Hematopoietic multipotent progenitor cell treated with erythropoietin and hydrocortisone succinate and interleukin-3 and kit ligand, for 8 days (in vitro differentiated cells): ENCODE measurements around the gene GJA5.
"Not testable (repeated sequence)": the region's sequence is repeated elsewhere in the genome, so short reads cannot be mapped to it uniquely, and the experiment has no call there.

Experiments
- DNase-seq: peaks from one replicate; pipeline ENCODE4 v3.0.0-alpha.2; 2015

The GJA5 gene

GRCh38 chr1:147758379-147759100 is 1.9 kb downstream of the GJA5 start:
- no peak for DNase-seq

DNA sequence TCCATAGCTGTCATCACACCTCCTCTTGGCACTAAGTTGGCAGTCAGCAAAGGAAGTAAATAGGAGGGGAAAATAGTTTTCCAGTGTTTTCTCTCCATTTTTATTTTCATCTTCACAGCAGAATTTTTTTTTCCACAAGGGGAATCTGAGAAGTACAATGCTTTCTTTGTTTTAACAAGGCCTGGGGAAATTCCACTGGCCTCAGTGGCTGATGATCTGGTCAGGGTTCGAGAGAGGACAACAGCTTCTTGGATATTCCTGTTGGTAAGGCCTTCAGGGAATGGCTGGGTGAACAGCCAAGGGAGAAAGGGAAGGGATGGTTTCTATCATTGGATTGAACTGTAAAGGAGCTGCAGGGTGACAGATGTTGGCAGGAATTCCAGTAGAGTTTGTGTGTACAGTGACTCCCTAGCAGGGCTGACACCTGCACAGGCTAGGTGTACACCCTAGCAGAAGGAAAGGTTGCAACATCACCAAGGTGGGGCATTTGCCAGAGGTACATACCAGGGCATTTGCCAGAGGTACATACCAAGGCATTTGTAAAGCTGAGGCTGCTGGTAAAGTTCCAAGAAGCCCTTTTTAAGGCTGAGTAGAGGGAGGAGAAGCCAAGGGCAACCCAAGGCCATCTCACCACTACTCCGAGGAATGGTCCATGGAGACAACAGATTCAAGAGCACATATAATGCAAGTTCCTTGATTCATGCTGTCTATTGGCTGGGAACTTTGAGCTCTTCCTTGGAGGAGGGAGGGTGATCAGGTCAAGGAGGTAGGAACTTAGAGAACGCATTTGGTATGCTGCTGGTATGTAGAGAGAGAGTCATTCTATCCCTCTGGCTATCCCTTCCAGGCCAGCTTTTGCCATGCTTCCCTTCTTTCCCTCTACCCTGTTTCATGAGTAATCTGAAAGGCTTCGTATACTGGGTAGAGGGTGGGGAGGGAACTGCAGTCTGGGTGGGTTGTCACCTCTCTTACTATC is 3.1 kb downstream of the GJA5 start:
- DNase-seq: no peak

- no peak for DNase-seq
Measured at GRCh38 chr1:147756341-147756740, 4.1 kb downstream of the GJA5 start.

- no peak for DNase-seq
Measured at GRCh38 chr1:147754661-147755060, 5.7 kb downstream of the GJA5 start.

DNA sequence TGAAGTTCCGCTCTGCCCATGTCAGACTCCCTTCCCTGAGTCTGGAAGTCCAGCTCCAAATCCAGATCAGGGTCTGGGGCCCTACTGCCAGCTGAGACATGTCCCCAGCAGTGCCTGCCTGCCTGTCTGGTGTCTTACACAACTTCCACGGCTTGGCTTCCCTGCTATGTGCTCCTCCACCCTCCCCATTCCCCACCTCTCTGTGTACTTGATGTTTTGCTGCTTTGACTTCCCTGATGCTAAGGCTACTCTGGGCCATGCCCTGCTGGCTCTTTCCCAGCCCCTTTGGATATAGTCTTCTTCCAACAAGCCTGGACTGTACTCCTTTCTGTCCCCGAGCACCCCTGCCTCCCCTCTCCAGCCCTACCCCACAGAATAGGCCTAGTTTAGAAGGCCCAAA is 7.3 kb downstream of the GJA5 start:
- DNase-seq: no peak

- no peak for DNase-seq
Measured at GRCh38 chr1:147752511-147752910, 7.9 kb downstream of the GJA5 start.

GRCh38 chr1:147751346-147751745 is 9.1 kb downstream of the GJA5 start:
- DNase-seq: no peak

- no peak for DNase-seq
Measured at GRCh38 chr1:147750618-147751217, 9.7 kb downstream of the GJA5 start.

GRCh38 chr1:147749792-147750191 is 10.6 kb downstream of the GJA5 start:
- no peak for DNase-seq

GRCh38 chr1:147748676-147749350 is 11.6 kb downstream of the GJA5 start:
- no peak for DNase-seq

- DNase-seq: no peak
Measured at GRCh38 chr1:147747966-147748365, 12.4 kb downstream of the GJA5 start.

DNA sequence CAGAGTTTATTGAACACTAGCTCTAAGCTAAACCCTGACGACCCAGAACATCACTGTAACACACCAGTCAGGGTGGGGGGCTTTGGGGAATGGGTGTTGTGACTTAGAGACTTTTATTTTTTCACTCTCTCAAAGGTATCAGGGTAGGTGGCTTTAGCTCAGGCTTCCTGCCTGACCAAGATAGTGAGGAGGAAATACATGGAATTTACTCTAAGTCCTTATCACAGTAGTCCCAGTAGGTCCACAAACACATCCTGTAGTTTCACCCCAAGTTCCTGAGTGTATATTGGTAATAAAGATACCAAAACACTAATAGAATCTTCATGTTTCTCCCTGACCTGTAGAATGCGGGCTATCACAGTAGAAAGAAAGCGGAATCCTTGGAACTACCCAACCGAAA is 15.1 kb downstream of the GJA5 start:
- no peak for DNase-seq

DNA sequence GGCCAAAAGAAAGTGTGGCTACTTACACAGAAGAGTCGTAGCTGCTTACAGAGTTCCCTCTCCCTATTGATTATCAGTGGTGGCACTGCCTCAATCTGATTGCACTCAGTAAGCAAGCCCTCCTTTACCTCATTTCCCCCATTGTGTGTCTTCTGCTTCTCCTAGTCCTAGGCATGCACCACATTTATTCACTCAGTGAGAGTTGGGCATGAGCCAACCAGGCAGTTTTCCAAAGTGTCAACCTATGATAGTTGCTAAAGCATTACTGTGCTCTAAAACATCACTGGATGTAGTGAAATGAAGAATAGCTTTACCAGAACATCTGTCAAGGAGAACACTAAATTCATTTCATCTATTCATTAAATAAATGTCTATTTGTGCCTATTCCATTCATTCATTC is 19.3 kb downstream of the GJA5 start:
- no peak for DNase-seq

DNA sequence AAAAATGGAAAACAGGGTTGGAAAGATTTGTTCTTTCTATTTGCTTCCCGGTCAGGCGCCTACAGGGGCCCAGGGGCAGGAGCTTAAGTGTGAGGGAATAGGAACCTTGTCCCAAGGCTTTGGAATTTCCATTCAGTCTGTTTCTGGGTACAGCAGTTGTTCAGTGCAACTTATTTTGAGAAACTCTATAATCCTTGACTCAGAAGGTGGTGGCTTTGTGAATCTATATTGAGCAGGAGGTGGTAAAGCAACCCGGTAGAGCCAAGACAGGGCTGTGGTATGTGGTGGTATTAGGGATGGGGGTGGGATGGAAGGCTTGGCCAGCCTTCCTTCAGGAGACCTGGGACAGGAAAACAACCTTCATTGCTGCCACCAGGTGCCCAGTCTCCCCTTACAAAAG is 20.0 kb downstream of the GJA5 start:
- DNase-seq: no peak

- no peak for DNase-seq
Measured at GRCh38 chr1:147738739-147739476, 21.5 kb downstream of the GJA5 start.

- no peak for DNase-seq
Measured at GRCh38 chr1:147738129-147738528, 22.3 kb downstream of the GJA5 start.

DNA sequence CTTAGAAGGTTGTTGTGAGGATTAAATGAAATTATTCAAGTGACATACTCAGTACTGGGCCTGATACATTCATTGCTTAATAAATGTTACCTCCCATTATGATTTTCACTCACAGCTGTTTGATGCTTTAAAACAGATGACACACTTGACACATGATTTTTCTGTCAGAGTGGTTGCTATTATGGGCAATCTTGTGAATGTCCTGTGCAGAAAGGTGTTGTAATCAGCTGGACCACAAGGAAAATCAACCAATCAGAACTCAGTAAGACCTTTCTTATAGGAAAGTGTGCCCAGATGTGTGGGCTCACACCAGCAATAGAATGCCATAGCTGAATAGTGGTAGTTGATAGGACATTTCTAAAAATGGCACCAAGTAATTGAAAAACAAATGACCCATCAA is 23.5 kb downstream of the GJA5 start:
- DNase-seq: no peak

DNA sequence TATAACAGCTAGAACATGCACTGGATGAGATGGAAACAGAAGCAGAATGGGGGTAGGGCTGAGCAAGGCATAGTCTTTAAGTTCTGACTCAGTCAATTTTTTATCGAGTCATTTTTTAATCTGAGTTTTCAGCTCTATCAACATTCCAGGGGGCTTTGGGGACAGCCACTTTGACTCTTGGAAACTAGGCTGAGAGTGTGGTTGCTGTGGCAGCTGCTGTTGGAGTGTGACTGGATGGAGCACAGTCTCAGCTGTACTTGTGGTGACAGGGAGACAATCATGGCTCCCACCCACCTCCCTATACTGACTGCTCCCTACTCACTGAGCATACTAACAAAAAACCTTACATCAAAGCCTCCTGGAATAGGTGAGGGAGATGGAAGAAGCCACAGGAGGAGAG is 25.0 kb downstream of the GJA5 start:
- no peak for DNase-seq

GRCh38 chr1:147734291-147734841 is 26.0 kb downstream of the GJA5 start:
- not testable (repeated sequence) for DNase-seq

DNA sequence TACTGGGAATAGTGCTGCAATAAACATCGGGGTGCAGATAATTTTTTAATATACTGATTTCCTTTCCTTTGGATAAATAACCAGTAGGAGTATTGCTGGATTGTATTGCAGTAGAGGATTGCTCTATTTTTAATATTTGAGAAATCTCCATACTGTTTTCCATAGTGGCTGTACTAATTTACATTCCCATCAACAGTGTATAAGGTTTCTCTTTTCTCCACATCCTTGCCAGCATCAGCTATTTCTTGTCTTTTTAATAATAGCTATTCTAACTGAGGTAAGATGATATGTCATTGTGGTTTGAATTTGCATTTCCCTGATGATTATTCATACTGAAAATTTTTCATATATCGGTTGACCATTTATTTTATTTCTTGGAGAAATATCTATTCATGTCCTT is 31.1 kb downstream of the GJA5 start:
- DNase-seq: no peak

GRCh38 chr1:147726168-147726567 is 34.2 kb downstream of the GJA5 start:
- no peak for DNase-seq

DNA sequence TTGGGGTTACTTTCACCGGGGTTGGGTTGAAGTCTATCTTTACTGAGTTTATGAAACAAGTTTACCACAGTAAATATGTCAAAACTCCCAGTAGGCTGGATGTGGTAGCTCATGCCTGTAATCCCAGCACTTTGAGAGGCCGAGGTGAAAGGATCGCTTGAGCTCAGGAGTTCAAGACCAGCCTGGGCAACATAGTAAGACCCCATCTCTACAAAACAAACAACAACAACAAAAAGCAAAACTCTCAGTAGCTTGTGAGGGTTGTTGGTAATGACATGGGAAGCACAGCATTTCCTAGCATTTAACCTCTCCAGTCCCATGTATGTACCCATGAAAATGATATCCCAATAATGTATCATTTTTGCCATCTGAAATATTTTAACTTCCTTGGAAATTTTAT is 34.7 kb downstream of the GJA5 start:
- DNase-seq: no peak
